Tibial nerve (tissue), 4 donors: Measurements from ENCODE around the gene UBE2I.

Experiments used
- EP300 ChIP-seq, 2 donors: sonication (generic); formaldehyde crosslinking; IDR thresholded peaks; one replicate each; pipeline ENCODE4 v1.6.1; 2017; ENCODE audit warnings: antibody characterized with exemption in 2 of 2, mild to moderate bottlenecking in 1 of 2
- POLR2A ChIP-seq, 2 donors: fragments of 450-650 bp; IDR thresholded peaks; one replicate each; pipeline ENCODE4 v1.6.1; 2017; ENCODE audit warnings: antibody characterized with exemption in 2 of 2, mild to moderate bottlenecking in 2 of 2, moderate library complexity in 2 of 2
- TF ChIP-seq, protein P1 (sequence below), 5 experiments: fragments of 200-600 bp in 3 of 5; fragments of 450-650 bp in 2 of 5; sonication (generic) in 3 of 5; IDR thresholded peaks; one replicate each; pipeline ENCODE4 v1.5.1; 2016 to 2019; ENCODE audit warnings: antibody characterized with exemption in 5 of 5, mild to moderate bottlenecking in 3 of 5, moderate library complexity in 2 of 5

GRCh38 chr16:1283296-1283695 lies 26.1 kb upstream of the UBE2I start:
- TF ChIP-seq EP300 (IDR thresholded peaks at IDR 0.05), result no peak
- no peak for TF ChIP-seq POLR2A (IDR thresholded peaks at IDR 0.05)
- TF ChIP-seq, protein P1, sequence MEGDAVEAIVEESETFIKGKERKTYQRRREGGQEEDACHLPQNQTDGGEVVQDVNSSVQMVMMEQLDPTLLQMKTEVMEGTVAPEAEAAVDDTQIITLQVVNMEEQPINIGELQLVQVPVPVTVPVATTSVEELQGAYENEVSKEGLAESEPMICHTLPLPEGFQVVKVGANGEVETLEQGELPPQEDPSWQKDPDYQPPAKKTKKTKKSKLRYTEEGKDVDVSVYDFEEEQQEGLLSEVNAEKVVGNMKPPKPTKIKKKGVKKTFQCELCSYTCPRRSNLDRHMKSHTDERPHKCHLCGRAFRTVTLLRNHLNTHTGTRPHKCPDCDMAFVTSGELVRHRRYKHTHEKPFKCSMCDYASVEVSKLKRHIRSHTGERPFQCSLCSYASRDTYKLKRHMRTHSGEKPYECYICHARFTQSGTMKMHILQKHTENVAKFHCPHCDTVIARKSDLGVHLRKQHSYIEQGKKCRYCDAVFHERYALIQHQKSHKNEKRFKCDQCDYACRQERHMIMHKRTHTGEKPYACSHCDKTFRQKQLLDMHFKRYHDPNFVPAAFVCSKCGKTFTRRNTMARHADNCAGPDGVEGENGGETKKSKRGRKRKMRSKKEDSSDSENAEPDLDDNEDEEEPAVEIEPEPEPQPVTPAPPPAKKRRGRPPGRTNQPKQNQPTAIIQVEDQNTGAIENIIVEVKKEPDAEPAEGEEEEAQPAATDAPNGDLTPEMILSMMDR (IDR thresholded peaks at IDR 0.05), result no peak
